T-helper 1 cell treated with Interleukin-12 subunit alpha and Interleukin-12 subunit beta and Interleukin-4 antibody, amounts not matched to agents 30 ng/mL and 1 ng/mL, for 36 hours (primary cell): ENCODE results near the gene EZH1. TPM values are rescaled to one million over a fixed set of nuclear protein-coding genes. Genes with fewer than 3 reads are reported as not detected.
"Not testable (repeated sequence)": the region's sequence is repeated elsewhere in the genome, so short reads cannot be mapped to it uniquely, and the experiment has no call there.

ENCODE experiments used
- intact Hi-C: fragments of 100-400 bp; cut with micrococcal nuclease; formaldehyde crosslinking; loops from one replicate; pipeline ENCODE4 v1.15.1; 2024
- total RNA-seq: library from RNA; stranded (reverse); gene quantifications from 2 replicates; pipeline ENCODE4 v1.2.3, GENCODE V29; 2022

EZH1 gene
- total RNA-seq, 1 donor from 2014 or later = 54.7 TPM

GRCh38 chr17:42773290-42774035, 28.6 kb upstream of the EZH1 start, which contains the start of gene VPS25:
VPS25 (plus strand) TSS chr17:42773449; CDS start chr17:42773476, 27 bp downstream.
- intact Hi-C loops = loop anchor here (1.0 to 5.0 kb wide), 8 partner anchors 10 to 397 kb away; partner anchors contain the start of genes AARSD1, BECN1, CNTD1 and COA3

GRCh38 chr17:42772945-42773289, 28.1 kb upstream of the EZH1 start:
- intact Hi-C loops = loop anchor here (1.0 to 5.0 kb wide), 8 partner anchors 10 to 397 kb away; partner anchors contain the start of genes AARSD1, BECN1, CNTD1 and COA3

- intact Hi-C loops = loop anchor here (5.0 kb wide), 1 partner anchor 192 kb away; the partner anchor contains the start of gene AARSD1
These were observed 25.1 kb upstream of the EZH1 start for GRCh38 chr17:42769964-42770363.

- intact Hi-C loops = not testable (repeated sequence)
These were observed 23.2 kb upstream of the EZH1 start for GRCh38 chr17:42768006-42768405.

GRCh38 chr17:42767512-42767911, 22.7 kb upstream of the EZH1 start:
- intact Hi-C loops = no loop called here

- intact Hi-C loops = no loop called here
These were observed 21.3 kb upstream of the EZH1 start for GRCh38 chr17:42766124-42766523.

GRCh38 chr17:42761638-42762037, 16.8 kb upstream of the EZH1 start:
- intact Hi-C loops = no loop called here

- intact Hi-C loops = no loop called here
These were observed 16.1 kb upstream of the EZH1 start, which contains the start of gene RAMP2 for GRCh38 chr17:42760652-42761581. RAMP2 (plus strand) TSS chr17:42761227; CDS start chr17:42761262, 35 bp downstream.

GRCh38 chr17:42759982-42760651, 15.3 kb upstream of the EZH1 start:
- intact Hi-C loops = no loop called here

- intact Hi-C loops = no loop called here
These were observed 9.9 kb upstream of the EZH1 start for GRCh38 chr17:42754782-42755181.

GRCh38 chr17:42751628-42752027, 6.8 kb upstream of the EZH1 start:
- intact Hi-C loops = no loop called here

- intact Hi-C loops = no loop called here
These were observed 6.0 kb upstream of the EZH1 start for GRCh38 chr17:42750739-42751344.

GRCh38 chr17:42748908-42749798, 4.3 kb upstream of the EZH1 start:
- intact Hi-C loops = no loop called here

- intact Hi-C loops = no loop called here
These were observed 3.5 kb upstream of the EZH1 start for GRCh38 chr17:42748202-42748907.

GRCh38 chr17:42744283-42744805, 496 bp downstream of the EZH1 start:
- intact Hi-C loops = no loop called here

GRCh38 chr17:42743595-42744282, 1.1 kb downstream of the EZH1 start:
- intact Hi-C loops = no loop called here

- intact Hi-C loops = not testable (repeated sequence)
These were observed 1.9 kb downstream of the EZH1 start for GRCh38 chr17:42742916-42743315.

- intact Hi-C loops = no loop called here
These were observed 4.1 kb downstream of the EZH1 start for GRCh38 chr17:42740699-42741098.
